SK-N-SH (cell line): ENCODE data around the gene MEIG1. TPM values are rescaled to one million over a fixed set of nuclear protein-coding genes. Genes with fewer than 3 reads are reported as not detected.
"Not testable (repeated sequence)": the region's sequence is repeated elsewhere in the genome, so short reads cannot be mapped to it uniquely, and the experiment has no call there.

ENCODE experiments used
- CTCF ChIA-PET: fragments of 300-600, 350-600 bp; formaldehyde crosslinking; extraction: SDS; loops from one replicate; lab custom pipeline; 2021; lab: Yijun Ruan, JAX
- POLR2A ChIA-PET: fragments of 350-600 bp; sonication (Branson Sonifier 250); formaldehyde crosslinking; extraction: SDS; loops from one replicate; lab custom pipeline; 2020; ENCODE audit warnings: antibody characterized with exemption, inconsistent platforms; lab: Yijun Ruan, JAX
- DNase-seq: peaks from one replicate; pipeline ENCODE4 v3.0.0; 2012
- H2AFZ ChIP-seq: fragments of 200-600 bp; sonication (generic); 2 replicates; pipeline ENCODE4 v1.8.1; 2016; ENCODE audit warnings: antibody characterized with exemption, mild to moderate bottlenecking, low read depth
- H3F3A ChIP-seq: fragments of 200-600 bp; sonication (generic); replicated peaks from 2 replicates; pipeline ENCODE3; 2016; ENCODE audit warnings: antibody characterized with exemption, mild to moderate bottlenecking; ENCODE audit not compliant: insufficient read depth
- H3K27ac ChIP-seq, 2 experiments: fragments of 200-500 bp in 1 of 2; fragments of 200-600 bp in 1 of 2; sonication (Bioruptor generic) in 1 of 2; sonication (generic), shearing (Covaris generic) in 1 of 2; 2 replicates each; pipeline versions ENCODE4 v1.5.1 to v1.6.1; 2014 to 2016; ENCODE audit warnings: low read depth in 2 of 2, inconsistent platforms in 1 of 2, low read length in 1 of 2, mild to moderate bottlenecking in 1 of 2, mixed read lengths in 1 of 2
- H3K27me3 ChIP-seq: fragments of 200-600 bp; sonication (generic), shearing (Covaris generic); 2 replicates; pipeline ENCODE4 v1.6.1; 2016; ENCODE audit warnings: mixed run types; ENCODE audit not compliant: insufficient read depth
- H3K36me3 ChIP-seq, 2 experiments: fragments of 200-500 bp in 1 of 2; fragments of 200-600 bp in 1 of 2; sonication (Bioruptor generic) in 1 of 2; sonication (generic) in 1 of 2; replicated peaks in 1 of 2; 2 replicates each; pipeline versions ENCODE3 to v1.5.1; 2014 to 2016; ENCODE audit warnings: low read length in 1 of 2, mild to moderate bottlenecking in 1 of 2; ENCODE audit not compliant: insufficient read depth in 2 of 2, control insufficient read depth in 1 of 2
- H3K4me1 ChIP-seq, 2 experiments: fragments of 200-500 bp in 1 of 2; fragments of 200-600 bp in 1 of 2; sonication (Bioruptor generic) in 1 of 2; sonication (generic), shearing (Covaris generic) in 1 of 2; 2 replicates each; pipeline versions ENCODE4 v1.5.1 to v1.6.1; 2014 to 2016; ENCODE audit warnings: low read depth in 1 of 2, low read length in 1 of 2, mixed run types in 1 of 2; ENCODE audit not compliant: insufficient read depth in 2 of 2, control insufficient read depth in 1 of 2
- H3K4me2 ChIP-seq: fragments of 200-600 bp; sonication (generic), shearing (Covaris generic); 2 replicates; pipeline ENCODE4 v1.6.1; 2017; ENCODE audit warnings: mixed run types
- H3K4me3 ChIP-seq, 2 experiments: fragments of 200-500 bp in 1 of 2; fragments of 200-600 bp in 1 of 2; sonication (Bioruptor generic) in 1 of 2; sonication (generic), shearing (Covaris generic) in 1 of 2; 2 replicates each; pipeline versions ENCODE4 v1.5.1 to v1.8.1; 2014 to 2016; ENCODE audit warnings: low read depth in 2 of 2, inconsistent platforms in 1 of 2, low read length in 1 of 2, mild to moderate bottlenecking in 1 of 2, mixed read lengths in 1 of 2, moderate library complexity in 1 of 2
- H3K79me2 ChIP-seq: fragments of 200-600 bp; sonication (generic); 2 replicates; pipeline ENCODE4 v1.8.1; 2017; ENCODE audit warnings: mild to moderate bottlenecking; ENCODE audit not compliant: insufficient read depth
- H3K9ac ChIP-seq: fragments of 200-600 bp; sonication (generic); 2 replicates; pipeline ENCODE4 v1.6.1; 2017; ENCODE audit warnings: mixed run types
- H3K9me2 ChIP-seq: fragments of 200-600 bp; sonication (generic); 2 replicates; pipeline ENCODE4 v1.6.1; 2017; ENCODE audit warnings: mixed run types
- H3K9me3 ChIP-seq: fragments of 200-600 bp; sonication (generic); 2 replicates; pipeline ENCODE4 v1.6.1; 2017; ENCODE audit warnings: mixed run types, mild to moderate bottlenecking, moderate library complexity
- H4K20me1 ChIP-seq: fragments of 200-600 bp; sonication (generic); 2 replicates; pipeline ENCODE4 v1.6.1; 2017; ENCODE audit warnings: mild to moderate bottlenecking, mixed run types; ENCODE audit not compliant: insufficient read depth
- FOXJ3 ChIP-seq: sonication (generic); formaldehyde crosslinking; IDR thresholded peaks from 2 replicates; pipeline ENCODE4 v1.5.1; 2020; ENCODE audit warnings: mild to moderate bottlenecking, missing genetic modification reagents
- GABPA ChIP-seq: IDR thresholded peaks from 2 replicates; pipeline ENCODE4 v1.4.0; 2012; ENCODE audit warnings: low read depth, mild to moderate bottlenecking
- NFIC ChIP-seq: IDR thresholded peaks from 2 replicates; pipeline ENCODE4 v1.4.0; 2012; ENCODE audit warnings: borderline replicate concordance
- NRF1 ChIP-seq: IDR thresholded peaks from 2 replicates; pipeline ENCODE4 v1.6.1; 2012; ENCODE audit warnings: low read depth, mild to moderate bottlenecking, low read length
- POLR2AphosphoS5 ChIP-seq: IDR thresholded peaks from 2 replicates; pipeline ENCODE4 v1.6.1; 2012; ENCODE audit warnings: low read depth, low read length
- RAD21 ChIP-seq: IDR thresholded peaks from 2 replicates; pipeline ENCODE4 v1.6.1; 2012; ENCODE audit warnings: mild to moderate bottlenecking, low read length
- RCOR1 ChIP-seq: fragments of 150-350 bp; IDR thresholded peaks from 2 replicates; pipeline ENCODE4 v1.6.1; 2017; ENCODE audit warnings: antibody characterized with exemption, low read length
- RFX5 ChIP-seq: IDR thresholded peaks from 2 replicates; pipeline ENCODE4 v1.6.1; 2012; ENCODE audit warnings: mild to moderate bottlenecking, improper control_type of control experiment, low read length
- SMC3 ChIP-seq: IDR thresholded peaks from 2 replicates; pipeline ENCODE4 v1.6.1; 2012; ENCODE audit warnings: low read depth, low read length, improper control_type of control experiment
- WGBS: methylation state at CpG from one replicate; pipeline ENCODE4 v1.1.6; 2017; ENCODE audit warnings: low lambda C conversion rate; 5-methylcytosine and 5-hydroxymethylcytosine counted together
- polyA plus RNA-seq, 3 experiments: library from polyadenylated mRNA; depleted of rRNA; stranded (reverse); fragments of >200 nt; gene quantifications; 2 replicates each; pipeline ENCODE4 v1.2.3, GENCODE V29; 2012
- TF ChIP-seq, protein P1 (sequence below): fragments of 200-600 bp; sonication (generic); IDR thresholded peaks from 2 replicates; pipeline ENCODE4 v1.6.1; 2017; ENCODE audit warnings: antibody characterized with exemption, mild to moderate bottlenecking, moderate library complexity
- TF ChIP-seq, protein P2 (sequence below): IDR thresholded peaks from 2 replicates; pipeline ENCODE4 v1.4.0; 2012; ENCODE audit warnings: low read depth

MEIG1 gene
- polyA plus RNA-seq, 1 of the 3 experiments (the other 2 are of a cell fraction): 0.43 TPM

DNA sequence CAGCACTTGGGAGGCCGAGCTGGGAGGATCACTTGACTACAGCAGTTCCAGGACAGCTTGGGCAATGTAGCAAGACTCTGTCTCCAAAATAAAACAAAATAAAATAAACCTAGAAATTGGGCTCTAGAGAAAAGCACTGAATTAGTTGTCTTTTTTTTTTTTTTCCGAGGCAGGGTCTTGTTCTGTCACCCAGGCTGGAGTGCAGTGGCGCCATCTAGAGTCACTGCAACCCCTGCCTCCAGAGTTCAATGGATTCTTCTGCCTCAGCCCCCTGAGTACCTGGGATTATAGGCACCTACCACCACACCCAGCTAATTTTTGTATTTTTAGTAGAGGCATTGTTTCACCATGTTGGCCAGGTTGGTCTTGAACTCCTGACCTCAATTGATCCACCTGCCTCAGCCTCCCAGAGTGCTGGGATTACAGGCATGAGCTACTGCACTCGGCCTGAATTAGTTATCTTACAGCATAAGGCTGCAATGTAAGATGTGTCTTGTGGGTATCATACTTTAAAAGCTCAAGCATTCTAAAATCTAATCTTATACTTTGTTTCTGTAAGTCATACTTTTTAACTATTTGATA, 12.8 kb downstream of the MEIG1 start:
- no peaks in the 10 kb centered on the region for H3K36me3 ChIP-seq
- H3K27ac ChIP-seq: no peak overlapping the region
- H3K9ac ChIP-seq: no peak overlapping the region
- no peaks in the 10 kb centered on the region for H3K79me2 ChIP-seq
- no peak overlapping the region for H3K4me3 ChIP-seq
- H3K9me2 ChIP-seq: no peaks in the 10 kb centered on the region
- H3F3A ChIP-seq: no peaks in the 10 kb centered on the region
- WGBS: 54% methylated on average over 4 of the region's 4 CpGs
- CTCF ChIA-PET: interaction anchor here (0.6 to 1.7 kb wide), 21 partner anchors 9 to 1395 kb away, joined by 3 to 9 read pairs (median 3); partner anchors contain the start of gene MEIG1
- TF ChIP-seq SMC3 (peak; percentile 33; the same call in 1 of the 2 replicates), RAD21 (peak; percentile 70), POLR2AphosphoS5 (no peak)
- TF ChIP-seq, protein P1, sequence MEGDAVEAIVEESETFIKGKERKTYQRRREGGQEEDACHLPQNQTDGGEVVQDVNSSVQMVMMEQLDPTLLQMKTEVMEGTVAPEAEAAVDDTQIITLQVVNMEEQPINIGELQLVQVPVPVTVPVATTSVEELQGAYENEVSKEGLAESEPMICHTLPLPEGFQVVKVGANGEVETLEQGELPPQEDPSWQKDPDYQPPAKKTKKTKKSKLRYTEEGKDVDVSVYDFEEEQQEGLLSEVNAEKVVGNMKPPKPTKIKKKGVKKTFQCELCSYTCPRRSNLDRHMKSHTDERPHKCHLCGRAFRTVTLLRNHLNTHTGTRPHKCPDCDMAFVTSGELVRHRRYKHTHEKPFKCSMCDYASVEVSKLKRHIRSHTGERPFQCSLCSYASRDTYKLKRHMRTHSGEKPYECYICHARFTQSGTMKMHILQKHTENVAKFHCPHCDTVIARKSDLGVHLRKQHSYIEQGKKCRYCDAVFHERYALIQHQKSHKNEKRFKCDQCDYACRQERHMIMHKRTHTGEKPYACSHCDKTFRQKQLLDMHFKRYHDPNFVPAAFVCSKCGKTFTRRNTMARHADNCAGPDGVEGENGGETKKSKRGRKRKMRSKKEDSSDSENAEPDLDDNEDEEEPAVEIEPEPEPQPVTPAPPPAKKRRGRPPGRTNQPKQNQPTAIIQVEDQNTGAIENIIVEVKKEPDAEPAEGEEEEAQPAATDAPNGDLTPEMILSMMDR: peak; percentile 68
- H3K9me3 ChIP-seq: no peaks in the 10 kb centered on the region
- no peak overlapping the region for H3K4me2 ChIP-seq
- POLR2A ChIA-PET: interaction anchor here (0.7 to 0.8 kb wide), 2 partner anchors 12 to 134 kb away, joined by 3 to 4 read pairs; partner anchors contain the start of genes CDNF, HSPA14, MEIG1 and MSANTD7
- no peak for DNase-seq
- peaks cover 0 to 3% of the 10 kb centered on the region in 2 experiments; a peak in 1 of 4 replicates for H3K4me1 ChIP-seq
- H4K20me1 ChIP-seq: no peaks in the 10 kb centered on the region
- no peaks in the 10 kb centered on the region for H3K27me3 ChIP-seq
- H2AFZ ChIP-seq: peak overlapping the region; percentile 56; the same call in 1 of the 2 replicates

DNA sequence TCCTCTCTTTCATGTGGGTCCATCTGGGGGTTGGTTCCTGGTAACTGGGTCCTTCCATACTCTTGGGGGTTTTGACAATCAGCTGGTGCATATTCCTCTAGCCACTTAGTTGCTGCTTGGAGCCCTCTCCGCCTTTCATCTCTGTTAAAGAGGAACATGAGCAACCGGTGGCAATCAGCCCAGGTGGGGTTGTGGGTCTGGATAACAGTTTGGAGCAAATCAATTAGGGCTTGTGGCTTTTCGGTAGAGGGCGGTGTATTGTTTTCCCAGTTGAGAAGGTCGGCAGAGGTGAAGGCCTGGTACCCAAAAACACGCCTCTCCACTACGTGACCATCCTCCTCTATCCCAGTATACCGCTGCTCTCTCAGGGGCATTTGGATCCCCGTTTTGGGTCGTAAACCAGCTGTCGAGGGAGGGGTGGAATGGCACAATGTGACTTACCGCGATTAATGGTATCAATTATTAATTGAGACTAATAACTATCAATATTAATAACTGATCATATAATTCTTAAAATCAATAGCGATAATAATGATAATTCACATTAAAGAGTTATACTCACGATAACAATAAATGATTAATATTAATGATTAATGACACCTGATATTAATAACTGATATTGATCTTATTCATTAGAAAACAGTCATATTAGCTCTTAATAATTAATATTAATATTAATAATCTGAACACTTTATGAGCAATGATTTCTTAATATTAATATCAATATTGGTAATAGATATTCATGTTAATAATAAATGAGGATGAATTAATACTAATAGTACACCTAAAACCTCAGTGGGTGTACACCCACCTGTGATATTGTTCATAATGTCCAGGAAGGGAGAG, 15.2 kb downstream of the MEIG1 start:
- DNase-seq, H3K36me3 ChIP-seq, H3F3A ChIP-seq, H3K27me3 ChIP-seq, H3K9ac ChIP-seq, H3K4me3 ChIP-seq, H3K4me1 ChIP-seq, H3K27ac ChIP-seq, POLR2A ChIA-PET, H3K9me2 ChIP-seq, H3K9me3 ChIP-seq, H2AFZ ChIP-seq, H3K79me2 ChIP-seq, H3K4me2 ChIP-seq, H4K20me1 ChIP-seq: not testable (repeated sequence)
- CTCF ChIA-PET: interaction anchor here (1.0 to 1.5 kb wide), 2 partner anchors 21 to 131 kb away, joined by 3 to 5 read pairs; partner anchors contain the start of gene DCLRE1C
- 78% methylated on average over 14 of the region's 15 CpGs for WGBS

DNA sequence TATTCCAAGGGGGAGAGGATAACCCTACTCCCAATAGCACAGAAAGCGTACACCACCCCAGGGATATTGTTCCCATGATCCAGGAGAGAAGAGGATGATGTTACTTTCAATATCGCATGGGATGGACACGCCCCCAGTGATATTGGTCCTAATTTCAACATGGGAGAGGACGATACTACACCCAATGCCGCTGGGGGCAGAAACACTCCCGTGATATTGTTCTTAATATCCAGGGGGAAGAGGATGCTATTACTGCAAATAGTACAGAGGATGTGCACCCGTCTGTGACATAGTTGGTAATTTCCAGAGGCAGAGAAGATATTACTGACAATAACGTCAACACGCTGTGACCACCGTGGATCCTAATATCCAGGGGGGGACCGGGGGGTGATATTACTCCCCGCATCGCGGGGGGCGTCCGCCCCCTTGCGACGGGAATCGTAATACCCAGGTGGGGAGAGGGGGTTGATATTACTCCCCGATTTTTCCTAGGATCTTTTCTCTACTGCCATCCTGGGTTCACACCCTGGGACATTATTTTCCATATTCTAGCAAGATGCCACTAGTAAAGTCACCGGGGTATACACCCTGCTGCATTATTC, 16.6 kb downstream of the MEIG1 start:
- WGBS: 3% methylated on average over 21 of the region's 21 CpGs
- no peak for TF ChIP-seq RFX5
- no peak for TF ChIP-seq NRF1
- TF ChIP-seq, protein P1: peak; percentile 58
- no peak for TF ChIP-seq POLR2AphosphoS5
- TF ChIP-seq GABPA: no peak
- TF ChIP-seq SMC3: no peak
- no peak for TF ChIP-seq NFIC
- TF ChIP-seq FOXJ3 (CRISPR knock-in tag): no peak
- TF ChIP-seq, protein P2, sequence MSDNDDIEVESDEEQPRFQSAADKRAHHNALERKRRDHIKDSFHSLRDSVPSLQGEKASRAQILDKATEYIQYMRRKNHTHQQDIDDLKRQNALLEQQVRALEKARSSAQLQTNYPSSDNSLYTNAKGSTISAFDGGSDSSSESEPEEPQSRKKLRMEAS: no peak
- no peak for TF ChIP-seq RCOR1

More for the DNA sequence above, 16.6 kb downstream of the MEIG1 start:
- Histone ChIP-seq H2AFZ (peak overlapping the region; percentile 82), H4K20me1 (no peaks in the 10 kb centered on the region), H3K9me3 (no peaks in the 10 kb centered on the region), H3K4me3 (peak overlapping the region; percentile 45 to 52), H3K79me2 (no peaks in the 10 kb centered on the region), H3F3A (no peaks in the 10 kb centered on the region), H3K4me2 (peak overlapping the region; percentile 81), H3K4me1 (peaks cover 0 to 3% of the 10 kb centered on the region in 2 experiments; a peak in 1 of 4 replicates), H3K27ac (no peak overlapping the region), H3K36me3 (no peaks in the 10 kb centered on the region), H3K27me3 (no peaks in the 10 kb centered on the region), H3K9ac (no peak overlapping the region), H3K9me2 (no peaks in the 10 kb centered on the region)
- CTCF ChIA-PET: no interaction called here
- POLR2A ChIA-PET: no interaction called here
- peak; percentile 47 for DNase-seq
